NK-92 (cell line): Measurements from ENCODE around the gene CPXM1.

Experiments used
- DNase-seq: peaks from one replicate; lab custom pipeline; 2025; ENCODE audit not compliant: unreplicated experiment; lab: John Stamatoyannopoulos, UW

Gene CPXM1

GRCh38 chr20:2750491-2751251 is 49.8 kb downstream of the CPXM1 start:
- DNase-seq: no peak

- no peak for DNase-seq
Measured at GRCh38 chr20:2749951-2750490, 50.4 kb downstream of the CPXM1 start.

- no peak for DNase-seq
Measured at GRCh38 chr20:2749343-2749950, 51.0 kb downstream of the CPXM1 start.

GRCh38 chr20:2748551-2749342 is 51.7 kb downstream of the CPXM1 start:
- no peak for DNase-seq

- no peak for DNase-seq
Measured at GRCh38 chr20:2747676-2748235, 52.7 kb downstream of the CPXM1 start.

GRCh38 chr20:2746636-2747265 is 53.7 kb downstream of the CPXM1 start:
- DNase-seq: no peak

DNA sequence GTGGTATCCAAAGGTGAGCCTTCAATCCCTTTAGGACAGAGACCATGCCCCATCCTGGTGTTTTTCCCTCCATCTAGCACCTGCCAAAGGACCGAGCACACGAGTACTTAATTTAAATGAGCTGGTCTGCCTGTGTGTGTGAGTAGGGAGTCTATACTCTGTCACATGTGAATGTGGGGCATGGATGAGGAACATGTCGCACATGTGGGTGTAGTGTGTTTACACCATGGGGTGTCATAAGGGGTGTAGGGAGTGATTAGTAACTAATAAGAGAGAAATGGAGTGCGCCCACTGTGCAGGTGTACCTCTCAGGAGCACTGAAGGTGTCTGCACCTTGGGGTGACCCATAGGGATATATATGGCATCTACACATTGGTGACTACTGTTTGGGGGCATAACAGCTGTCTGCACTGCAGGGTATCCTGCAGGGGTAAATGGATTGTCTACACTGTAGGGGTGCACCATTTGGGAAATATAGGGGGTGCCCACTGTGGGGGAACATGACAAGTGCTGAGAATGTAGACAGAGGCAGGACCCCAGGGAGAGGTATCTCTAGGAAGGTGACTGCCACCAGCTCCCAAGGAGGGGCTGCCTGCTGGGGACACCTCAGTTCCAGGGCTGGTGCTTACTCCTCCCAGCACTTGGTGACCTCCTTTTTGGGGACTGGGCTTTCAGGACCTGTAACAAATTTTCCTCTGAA is 54.3 kb downstream of the CPXM1 start:
- no peak for DNase-seq

- DNase-seq: no peak
Measured at GRCh38 chr20:2745060-2745910, 55.1 kb downstream of the CPXM1 start.
